Measurements from ENCODE around the gene ANXA8L1. TPM values are rescaled to one million over a fixed set of nuclear protein-coding genes. Genes with fewer than 3 reads are reported as not detected.

The ANXA8L1 gene
- total and polyA plus RNA-seq, 2 of the 13 experiments (the other 11 are each of a cell fraction or from before 2014, with no cell fraction given), result not detected

DNA sequence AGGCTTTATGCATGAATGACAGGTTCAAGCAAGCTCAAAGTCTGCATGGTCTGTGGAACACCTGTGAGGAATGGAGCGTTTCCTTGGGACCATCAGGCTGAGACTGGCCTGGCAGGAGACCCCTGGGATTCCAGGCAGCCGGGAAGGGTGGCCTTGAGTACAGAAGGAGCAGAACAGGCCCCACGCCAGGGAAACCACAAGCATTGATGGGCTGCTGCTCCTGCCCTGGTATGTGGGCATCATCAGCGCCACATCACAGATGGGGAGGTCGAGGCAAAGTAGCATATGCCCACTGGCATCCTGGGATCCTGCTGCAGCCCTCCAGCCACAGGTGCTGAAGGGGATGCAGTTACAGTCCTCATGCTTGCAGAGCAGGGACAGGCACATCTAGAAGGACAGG lies 47.9 kb upstream of the ANXA8L1 start:
- Histone ChIP-seq H2AFZ (ENCODE audit: low read length) (no peak overlapping the region), H3K79me2 (ENCODE audit: insufficient read depth, low read length) (no peaks in the 10 kb centered on the region), H3K4me3 (replicated peaks in 1 of 3; ENCODE audit: insufficient read depth in 1 of 3, low read depth in 2 of 3, low read length in 3 of 3) (no peak overlapping the region), H4K20me1 (ENCODE audit: insufficient read depth, low read length) (no peaks in the 10 kb centered on the region), H3K27me3 (ENCODE audit: control insufficient read depth in 1 of 2, insufficient read depth in 2 of 2, low read length in 2 of 2) (peaks cover 0 to 19% of the 10 kb centered on the region in 2 experiments; a peak in 3 of 5 replicates), H3K36me3 (replicated peaks in 1 of 2; ENCODE audit: control insufficient read depth in 1 of 2, insufficient read depth in 2 of 2, low read length in 2 of 2) (no peaks in the 10 kb centered on the region), H3K4me2 (ENCODE audit: low read depth, low read length) (no peak overlapping the region), H3K9ac (ENCODE audit: insufficient read depth, low read depth, low read length) (no peak overlapping the region), H3K4me1 (ENCODE audit: insufficient read depth, low read length) (no peaks in the 10 kb centered on the region), H3K27ac (ENCODE audit: extremely low read length, insufficient read depth, low read length) (no peak overlapping the region), H3K9me3 (ENCODE audit: low read length) (no peaks in the 10 kb centered on the region)
- no peak for FAIRE-seq
- intact Hi-C loops (cut with micrococcal nuclease; ENCODE audit: unreplicated experiment) (no loop called here), in situ Hi-C loops (cut with HindIII; ENCODE audit: extremely low pct_ligation_motif_present, low pct_unique_long_range_greater_than_20kb) (no loop called here)
- no peak for ATAC-seq
- DNase-seq (ENCODE audit: low spot score), result no peak
- WGBS (ENCODE audit: low lambda C conversion rate), result 0% methylated on average over 1 of the region's 5 CpGs
- no TSS peak for BruUV-seq (replicated peaks)
- ChIA-PET POLR2A (no interaction called here), CTCF (ENCODE audit: low intra/inter-chr PET ratio, low total read pairs) (no interaction called here)
- TF ChIP-seq ZNF12 (CRISPR knock-in tag; IDR thresholded peaks at IDR 0.05) (no peak), SNAPC2 (CRISPR knock-in tag; IDR thresholded peaks at IDR 0.05) (no peak), KLF15 (CRISPR knock-in tag; IDR thresholded peaks at IDR 0.05; ENCODE audit: borderline replicate concordance) (no peak), HNRNPLL (IDR thresholded peaks at IDR 0.05; ENCODE audit: low read depth, low read length, poor library complexity, severe bottlenecking) (no peak), AKNA (CRISPR knock-in tag; IDR thresholded peaks at IDR 0.05; ENCODE audit: borderline replicate concordance) (no peak), KDM2A (CRISPR knock-in tag; IDR thresholded peaks at IDR 0.05; ENCODE audit: borderline replicate concordance, low read depth) (no peak), ESRRA (CRISPR knock-in tag; IDR thresholded peaks at IDR 0.05; ENCODE audit: low read depth) (no peak), EEA1 (CRISPR knock-in tag; IDR thresholded peaks at IDR 0.05; ENCODE audit: borderline replicate concordance) (no peak), JDP2 (CRISPR knock-in tag; IDR thresholded peaks at IDR 0.05; ENCODE audit: borderline replicate concordance) (no peak), ZNF549 (CRISPR knock-in tag; IDR thresholded peaks at IDR 0.05) (no peak), KDM3A (CRISPR knock-in tag; IDR thresholded peaks at IDR 0.05; ENCODE audit: low read depth) (no peak), ZNF335 (CRISPR knock-in tag; IDR thresholded peaks at IDR 0.05) (no peak)
- TF ChIP-seq, protein P1, sequence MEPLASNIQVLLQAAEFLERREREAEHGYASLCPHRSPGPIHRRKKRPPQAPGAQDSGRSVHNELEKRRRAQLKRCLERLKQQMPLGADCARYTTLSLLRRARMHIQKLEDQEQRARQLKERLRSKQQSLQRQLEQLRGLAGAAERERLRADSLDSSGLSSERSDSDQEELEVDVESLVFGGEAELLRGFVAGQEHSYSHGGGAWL (CRISPR knock-in tag; IDR thresholded peaks at IDR 0.05), result no peak
- TF ChIP-seq, protein P2, sequence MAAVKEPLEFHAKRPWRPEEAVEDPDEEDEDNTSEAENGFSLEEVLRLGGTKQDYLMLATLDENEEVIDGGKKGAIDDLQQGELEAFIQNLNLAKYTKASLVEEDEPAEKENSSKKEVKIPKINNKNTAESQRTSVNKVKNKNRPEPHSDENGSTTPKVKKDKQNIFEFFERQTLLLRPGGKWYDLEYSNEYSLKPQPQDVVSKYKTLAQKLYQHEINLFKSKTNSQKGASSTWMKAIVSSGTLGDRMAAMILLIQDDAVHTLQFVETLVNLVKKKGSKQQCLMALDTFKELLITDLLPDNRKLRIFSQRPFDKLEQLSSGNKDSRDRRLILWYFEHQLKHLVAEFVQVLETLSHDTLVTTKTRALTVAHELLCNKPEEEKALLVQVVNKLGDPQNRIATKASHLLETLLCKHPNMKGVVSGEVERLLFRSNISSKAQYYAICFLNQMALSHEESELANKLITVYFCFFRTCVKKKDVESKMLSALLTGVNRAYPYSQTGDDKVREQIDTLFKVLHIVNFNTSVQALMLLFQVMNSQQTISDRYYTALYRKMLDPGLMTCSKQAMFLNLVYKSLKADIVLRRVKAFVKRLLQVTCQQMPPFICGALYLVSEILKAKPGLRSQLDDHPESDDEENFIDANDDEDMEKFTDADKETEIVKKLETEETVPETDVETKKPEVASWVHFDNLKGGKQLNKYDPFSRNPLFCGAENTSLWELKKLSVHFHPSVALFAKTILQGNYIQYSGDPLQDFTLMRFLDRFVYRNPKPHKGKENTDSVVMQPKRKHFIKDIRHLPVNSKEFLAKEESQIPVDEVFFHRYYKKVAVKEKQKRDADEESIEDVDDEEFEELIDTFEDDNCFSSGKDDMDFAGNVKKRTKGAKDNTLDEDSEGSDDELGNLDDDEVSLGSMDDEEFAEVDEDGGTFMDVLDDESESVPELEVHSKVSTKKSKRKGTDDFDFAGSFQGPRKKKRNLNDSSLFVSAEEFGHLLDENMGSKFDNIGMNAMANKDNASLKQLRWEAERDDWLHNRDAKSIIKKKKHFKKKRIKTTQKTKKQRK (IDR thresholded peaks at IDR 0.05; ENCODE audit: low read length), result no peak
- TF ChIP-seq, protein P3, sequence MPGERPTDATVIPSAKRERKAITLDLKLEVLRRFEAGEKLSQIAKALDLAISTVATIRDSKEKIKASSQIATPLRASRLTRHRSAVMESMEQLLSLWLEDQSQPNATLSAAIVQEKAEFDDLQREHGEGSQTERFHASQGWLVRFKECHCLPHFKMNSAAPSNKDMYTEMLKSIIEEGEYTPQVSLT (CRISPR knock-in tag; IDR thresholded peaks at IDR 0.05; ENCODE audit: borderline replicate concordance, low read depth), result no peak

Measured in HepG2 (cell line).